Stomach (tissue), 9 donors: ENCODE measurements around the gene NOD2. TPM values are rescaled to one million over a fixed set of nuclear protein-coding genes. Genes with fewer than 3 reads are reported as not detected.

Experiments
- DNase-seq, 2 donors: peaks; one replicate each; pipeline versions ENCODE4 v3.0.0 to v3.0.0-alpha.2; 2013 to 2019
- H3K27ac ChIP-seq, 5 donors: fragments of 200-600 bp in 4 of 5; sonication (generic) in 4 of 5; one replicate each; pipeline ENCODE4 v1.5.1; 2013 to 2019; ENCODE audit warnings: mild to moderate bottlenecking in 1 of 5, moderate library complexity in 1 of 5
- H3K27me3 ChIP-seq, 3 donors: fragments of 200-600 bp; sonication (generic); one replicate each; pipeline ENCODE4 v1.5.1; 2017 to 2019; ENCODE audit warnings: mixed run types in 1 of 3
- H3K36me3 ChIP-seq, 4 donors: fragments of 200-600 bp; sonication (generic); 1 replicate in 3 of 4; 2 replicates in 1 of 4; pipeline ENCODE4 v1.5.1; 2016 to 2019
- H3K4me1 ChIP-seq, 4 donors: fragments of 200-600 bp; sonication (generic); one replicate each; pipeline ENCODE4 v1.5.1; 2016 to 2019
- H3K4me3 ChIP-seq, 4 donors: fragments of 200-600 bp; sonication (generic) in 3 of 4; one replicate each; pipeline ENCODE4 v1.5.1; 2016 to 2019; ENCODE audit warnings: mild to moderate bottlenecking in 1 of 4
- H3K9me3 ChIP-seq, 4 donors: fragments of 200-600 bp; sonication (generic); one replicate each; pipeline ENCODE4 v1.5.1; 2016 to 2019
- EP300 ChIP-seq: sonication (generic); formaldehyde crosslinking; IDR thresholded peaks from one replicate; pipeline ENCODE4 v1.6.1; 2017; ENCODE audit warnings: antibody characterized with exemption
- POLR2A ChIP-seq, 4 donors: fragments of 450-650 bp; IDR thresholded peaks; one replicate each; pipeline ENCODE4 v1.6.1; 2016; ENCODE audit warnings: antibody characterized with exemption in 4 of 4, control low read depth in 2 of 4, mild to moderate bottlenecking in 1 of 4, moderate library complexity in 1 of 4
- POLR2AphosphoS5 ChIP-seq, 3 donors: sonication (generic); formaldehyde crosslinking; IDR thresholded peaks; one replicate each; pipeline ENCODE4 v1.6.1; 2016; ENCODE audit warnings: antibody characterized with exemption in 3 of 3
- WGBS, 5 donors: extraction: QIAGEN DNeasy Blood & Tissue Kit in 3 of 5; methylation state at CpG; one replicate each; pipeline versions ENCODE4 v1.1.5 to v1.1.7; 2013 to 2018; 5-methylcytosine and 5-hydroxymethylcytosine counted together
- intact Hi-C: fragments of 100-400 bp; cut with DNase I; formaldehyde crosslinking; loops from one replicate; pipeline ENCODE4 v1.15.1; 2023; ENCODE audit warnings: low total_unique reads
- polyA plus RNA-seq, 3 donors: library from polyadenylated mRNA; stranded (reverse); fragments of 200-250 nt; gene quantifications; one replicate each; pipeline ENCODE4 v1.2.3, GENCODE V29; 2013
- total RNA-seq, 5 donors: library from RNA; depleted of rRNA; stranded (reverse); fragments of >200 nt; gene quantifications; one replicate each; pipeline versions ENCODE4 v1.1.0 to v1.2.3, GENCODE V29; 2014 to 2016
- TF ChIP-seq, protein P1 (sequence below), 7 experiments: fragments of 450-650 bp in 4 of 7; fragments of 200-600 bp in 3 of 7; sonication (generic) in 3 of 7; IDR thresholded peaks; one replicate each; pipeline ENCODE4 v1.5.1; 2016 to 2019; ENCODE audit warnings: antibody characterized with exemption in 7 of 7, control low read depth in 2 of 7, mild to moderate bottlenecking in 1 of 7
- donor health status: healthy with polysubstance abuse.
- donor health status: Bipolar disorder and iron deficiency.
- donor health status: healthy.

NOD2 gene
- total and polyA plus RNA-seq, 8 donors: 0.56 to 6.2 (median 2.3) TPM; not detected in 1

DNA sequence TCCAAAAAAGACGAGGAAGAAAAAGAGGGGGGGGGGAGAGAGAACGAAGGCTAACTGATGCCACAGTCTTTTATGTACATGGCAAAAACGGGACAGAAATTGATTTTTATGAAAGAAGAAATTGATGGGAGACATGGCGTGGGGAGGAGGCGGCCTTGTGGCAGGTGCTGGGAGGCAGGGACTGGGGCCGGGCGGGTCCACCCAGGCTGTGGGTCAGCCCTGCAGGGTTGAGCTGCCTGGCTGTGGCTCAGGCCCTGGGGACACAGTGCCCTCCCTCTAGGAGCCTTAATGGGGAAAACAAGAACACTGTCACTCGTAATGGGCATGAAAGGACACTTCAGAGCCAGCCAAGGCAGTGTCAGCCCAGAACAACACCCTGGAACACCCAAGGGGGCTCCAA, 47.1 kb upstream of the NOD2 start:
- intact Hi-C loops: no loop called here
- no peak overlapping the region for H3K27ac ChIP-seq
- 73 to 77% (median 75%) methylated on average over 8 of the region's 8 CpGs for WGBS, 5 donors
- peaks cover 0 to 6% (median 0%) of the 10 kb centered on the region in 4 donors for H3K4me1 ChIP-seq
- TF ChIP-seq, protein P1, sequence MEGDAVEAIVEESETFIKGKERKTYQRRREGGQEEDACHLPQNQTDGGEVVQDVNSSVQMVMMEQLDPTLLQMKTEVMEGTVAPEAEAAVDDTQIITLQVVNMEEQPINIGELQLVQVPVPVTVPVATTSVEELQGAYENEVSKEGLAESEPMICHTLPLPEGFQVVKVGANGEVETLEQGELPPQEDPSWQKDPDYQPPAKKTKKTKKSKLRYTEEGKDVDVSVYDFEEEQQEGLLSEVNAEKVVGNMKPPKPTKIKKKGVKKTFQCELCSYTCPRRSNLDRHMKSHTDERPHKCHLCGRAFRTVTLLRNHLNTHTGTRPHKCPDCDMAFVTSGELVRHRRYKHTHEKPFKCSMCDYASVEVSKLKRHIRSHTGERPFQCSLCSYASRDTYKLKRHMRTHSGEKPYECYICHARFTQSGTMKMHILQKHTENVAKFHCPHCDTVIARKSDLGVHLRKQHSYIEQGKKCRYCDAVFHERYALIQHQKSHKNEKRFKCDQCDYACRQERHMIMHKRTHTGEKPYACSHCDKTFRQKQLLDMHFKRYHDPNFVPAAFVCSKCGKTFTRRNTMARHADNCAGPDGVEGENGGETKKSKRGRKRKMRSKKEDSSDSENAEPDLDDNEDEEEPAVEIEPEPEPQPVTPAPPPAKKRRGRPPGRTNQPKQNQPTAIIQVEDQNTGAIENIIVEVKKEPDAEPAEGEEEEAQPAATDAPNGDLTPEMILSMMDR (IDR thresholded peaks at IDR 0.05): no peak
- TF ChIP-seq POLR2A (IDR thresholded peaks at IDR 0.05) (no peak), POLR2AphosphoS5 (IDR thresholded peaks at IDR 0.05) (no peak), EP300 (no peak)
- no peak for DNase-seq
- no peaks in the 10 kb centered on the region for H3K27me3 ChIP-seq
- H3K36me3 ChIP-seq: peaks cover 0 to 16% (median 0%) of the 10 kb centered on the region in 4 donors
- H3K4me3 ChIP-seq: no peak overlapping the region
- no peaks in the 10 kb centered on the region for H3K9me3 ChIP-seq

DNA sequence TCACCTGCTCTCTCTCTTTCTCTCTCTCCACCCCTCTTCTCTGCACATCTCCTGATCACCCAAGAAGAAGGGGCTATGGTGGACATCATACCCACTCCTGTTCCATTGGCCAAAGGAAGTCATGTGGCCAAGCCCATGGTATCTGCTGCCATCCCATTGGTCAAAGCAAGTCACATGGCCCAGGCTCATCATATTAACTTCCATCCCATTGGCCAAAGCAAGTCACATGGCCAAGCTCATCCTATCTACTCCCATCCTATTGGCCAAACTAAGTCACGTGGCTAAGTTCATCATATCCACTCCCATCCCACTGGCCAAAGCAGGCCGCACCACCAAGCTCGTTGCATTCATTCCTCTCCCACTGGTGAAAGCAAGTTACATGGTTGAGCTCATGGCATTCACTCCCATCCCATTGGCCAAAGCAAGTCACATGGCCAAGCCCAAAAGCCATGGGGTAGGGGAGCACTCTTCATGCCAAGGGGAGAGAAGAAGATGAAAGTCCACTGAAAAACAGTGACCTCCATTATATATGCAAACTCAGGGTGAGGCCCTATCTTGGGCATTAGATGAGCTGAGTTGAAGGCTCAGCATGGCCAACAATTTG, 41.5 kb upstream of the NOD2 start:
- TF ChIP-seq POLR2AphosphoS5 (IDR thresholded peaks at IDR 0.05) (no peak), EP300 (no peak), POLR2A (IDR thresholded peaks at IDR 0.05) (no peak)
- TF ChIP-seq, protein P1 (IDR thresholded peaks at IDR 0.05): no peak
- H3K9me3 ChIP-seq: no peaks in the 10 kb centered on the region
- H3K27me3 ChIP-seq: no peaks in the 10 kb centered on the region
- no peaks in the 10 kb centered on the region for H3K4me1 ChIP-seq
- peaks cover 0 to 16% (median 0%) of the 10 kb centered on the region in 4 donors for H3K36me3 ChIP-seq
- intact Hi-C loops: no loop called here
- H3K27ac ChIP-seq: no peak overlapping the region
- no peak overlapping the region for H3K4me3 ChIP-seq
- no peak for DNase-seq
- 96 to 98% (median 97%) methylated on average over 3 of the region's 3 CpGs for WGBS, 5 donors

DNA sequence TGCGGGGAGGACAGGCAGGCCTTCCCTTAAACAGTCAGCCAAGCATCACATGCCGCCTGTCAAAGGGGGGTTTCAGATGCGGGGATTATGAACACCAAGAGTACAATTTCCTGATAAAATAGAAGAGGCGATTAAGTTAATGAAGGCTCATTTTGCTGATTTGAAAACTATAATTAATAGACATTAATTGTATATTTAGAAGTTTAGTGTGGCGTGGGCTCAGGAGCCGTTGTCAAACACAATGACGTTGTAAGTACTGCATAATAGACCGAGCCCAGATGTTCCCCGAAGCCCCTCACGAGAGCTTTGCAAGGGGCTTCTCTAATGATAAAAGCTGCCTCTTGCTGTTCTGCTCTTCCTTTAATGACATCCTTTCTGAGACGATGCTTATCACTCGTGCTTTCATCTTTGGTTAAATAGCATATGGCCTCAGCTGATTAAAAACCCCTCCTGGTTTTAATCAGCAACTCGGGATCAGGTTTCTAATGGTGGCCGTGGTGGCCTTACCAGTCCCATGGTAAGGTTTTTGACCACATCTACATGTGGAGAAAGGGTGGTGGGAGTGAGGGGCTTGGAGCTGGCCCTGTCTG, 40.5 kb upstream of the NOD2 start:
- Histone ChIP-seq H3K27ac (no peak overlapping the region), H3K4me3 (no peak overlapping the region), H3K36me3 (peaks cover 0 to 16% (median 0%) of the 10 kb centered on the region in 4 donors), H3K27me3 (no peaks in the 10 kb centered on the region), H3K9me3 (no peaks in the 10 kb centered on the region), H3K4me1 (no peaks in the 10 kb centered on the region)
- TF ChIP-seq, protein P1 (IDR thresholded peaks at IDR 0.05): no peak
- no peak for TF ChIP-seq POLR2A (IDR thresholded peaks at IDR 0.05)
- no peak for TF ChIP-seq EP300
- TF ChIP-seq POLR2AphosphoS5 (IDR thresholded peaks at IDR 0.05): no peak
- intact Hi-C loops: no loop called here
- DNase-seq: no peak
- WGBS, 5 donors: 63 to 76% (median 66%) methylated on average over 14 of the region's 14 CpGs

DNA sequence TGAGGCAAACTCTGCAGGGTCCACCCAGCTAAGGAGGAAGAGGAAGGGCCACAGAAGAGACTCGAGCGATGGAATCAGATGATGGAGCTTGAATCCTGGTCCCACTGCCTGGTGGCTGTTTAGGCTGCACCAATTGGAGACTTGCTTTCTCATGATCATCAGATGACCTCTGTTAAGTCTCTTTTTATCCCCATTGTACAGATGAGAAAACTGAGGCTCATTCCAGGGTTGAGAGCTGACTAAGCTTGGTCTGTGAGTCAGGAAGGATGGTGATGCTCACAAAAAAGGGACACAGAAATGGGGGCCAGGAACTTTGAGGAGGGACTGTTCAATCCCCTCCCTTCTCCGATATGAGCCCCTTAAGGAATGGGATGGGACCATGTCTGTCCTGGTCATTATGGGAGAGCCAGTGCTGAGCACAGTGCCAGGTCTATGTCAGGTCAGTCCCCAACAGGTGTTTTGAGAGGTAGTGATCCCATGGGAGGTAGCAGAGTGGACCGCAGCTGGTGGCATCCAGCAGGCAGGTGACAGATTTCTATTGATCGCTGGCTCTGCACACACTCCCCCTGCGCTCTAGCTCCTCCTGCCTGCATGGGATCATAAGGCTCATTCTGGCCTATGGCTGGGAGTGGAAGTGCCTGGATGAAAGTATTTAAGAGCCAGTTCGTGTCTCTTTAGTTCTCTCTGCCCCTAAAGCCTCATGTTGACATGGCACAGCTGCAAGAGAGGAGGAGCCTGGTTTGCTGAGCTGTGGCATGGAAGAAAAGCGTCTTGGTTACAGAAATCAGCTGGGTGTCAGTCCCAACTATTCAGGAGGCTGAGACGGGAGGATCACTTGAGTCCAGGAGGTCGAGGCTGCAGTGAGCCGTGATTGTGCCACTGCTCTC, 39.5 kb upstream of the NOD2 start:
- H3K27me3 ChIP-seq: no peaks in the 10 kb centered on the region
- intact Hi-C loops: no loop called here
- DNase-seq: peak in 1 of 2 donors; percentile 70
- peaks cover 0 to 6% (median 0%) of the 10 kb centered on the region in 4 donors for H3K36me3 ChIP-seq
- H3K4me1 ChIP-seq: no peaks in the 10 kb centered on the region
- no peaks in the 10 kb centered on the region for H3K9me3 ChIP-seq
- no peak overlapping the region for H3K4me3 ChIP-seq
- 73 to 80% (median 77%) methylated on average over 11 of the region's 11 CpGs for WGBS, 5 donors
- no peak for TF ChIP-seq EP300
- no peak for TF ChIP-seq POLR2A (IDR thresholded peaks at IDR 0.05)
- TF ChIP-seq POLR2AphosphoS5 (IDR thresholded peaks at IDR 0.05): no peak
- TF ChIP-seq, protein P1 (IDR thresholded peaks at IDR 0.05): no peak
- H3K27ac ChIP-seq: no peak overlapping the region
